Activated gamma-delta T cell (primary cell): ENCODE data around the gene SLC22A6.

Experiments
- DNase-seq: peaks from one replicate; lab custom pipeline; 2025; lab: John Stamatoyannopoulos, UW
- total RNA-seq, 2 donors: gene quantifications; one replicate each; lab custom pipeline; 2026; lab: John Stamatoyannopoulos, UW

The SLC22A6 gene
- total RNA-seq = 0 reads per million in 2 donors

GRCh38 chr11:62984451-62984991, at the start of gene SLC22A6:
SLC22A6 (minus strand) TSS chr11:62984967; CDS start chr11:62984690, 277 bp downstream.
- DNase-seq = no peak

GRCh38 chr11:63032457-63032856, 47.7 kb upstream of the SLC22A6 start:
- no peak for DNase-seq

GRCh38 chr11:63023841-63024648, 39.3 kb upstream of the SLC22A6 start:
- DNase-seq = no peak

GRCh38 chr11:63023222-63023814, 38.6 kb upstream of the SLC22A6 start:
- no peak for DNase-seq

GRCh38 chr11:63022441-63022840, 37.7 kb upstream of the SLC22A6 start:
- no peak for DNase-seq

- no peak for DNase-seq
These were observed 36.0 kb upstream of the SLC22A6 start for GRCh38 chr11:63020671-63021291.

- no peak for DNase-seq
These were observed 34.7 kb upstream of the SLC22A6 start for GRCh38 chr11:63019506-63019905.

GRCh38 chr11:63017306-63017974, 32.7 kb upstream of the SLC22A6 start:
- DNase-seq = no peak

GRCh38 chr11:63015521-63016215, 30.9 kb upstream of the SLC22A6 start, which contains the start of gene SLC22A8:
SLC22A8 (minus strand) TSS chr11:63015841; CDS start chr11:63014958, 883 bp downstream.
- DNase-seq = no peak

GRCh38 chr11:63014408-63015055, 29.8 kb upstream of the SLC22A6 start:
- DNase-seq = no peak

GRCh38 chr11:63012839-63013238, 28.1 kb upstream of the SLC22A6 start:
- DNase-seq = no peak

- DNase-seq = no peak
These were observed 27.7 kb upstream of the SLC22A6 start for GRCh38 chr11:63012430-63012829.

GRCh38 chr11:63010934-63011439, 26.2 kb upstream of the SLC22A6 start:
- DNase-seq = no peak

- DNase-seq = no peak
These were observed 23.2 kb upstream of the SLC22A6 start for GRCh38 chr11:63007920-63008319.

GRCh38 chr11:63001456-63001855, 16.7 kb upstream of the SLC22A6 start:
- DNase-seq = no peak

GRCh38 chr11:62999649-63000048, 14.9 kb upstream of the SLC22A6 start:
- no peak for DNase-seq

GRCh38 chr11:62999156-62999555, 14.4 kb upstream of the SLC22A6 start:
- no peak for DNase-seq

GRCh38 chr11:62996271-62996670, 11.5 kb upstream of the SLC22A6 start:
- no peak for DNase-seq

GRCh38 chr11:62994775-62995174, 10.0 kb upstream of the SLC22A6 start:
- no peak for DNase-seq

- no peak for DNase-seq
These were observed 3.5 kb upstream of the SLC22A6 start for GRCh38 chr11:62988276-62988675.
